ENCODE measurements around the gene CYP4F22. TPM values are rescaled to one million over a fixed set of nuclear protein-coding genes. Genes with fewer than 3 reads are reported as not detected.
A peak's percentile ranks its signal among the peaks of the same experiment; 100 is the strongest.

CYP4F22 gene
- total RNA-seq, 1 donor: not detected

GRCh38 chr19:15464394-15465385 lies 43.6 kb upstream of the CYP4F22 start, which contains the start of gene RASAL3:
Gene RASAL3 (minus strand): TSS chr19:15464544. CDS start chr19:15464358, 186 bp downstream.
- Histone ChIP-seq H4K20me1 (ENCODE audit: insufficient read depth, low read length) (no peaks in the 10 kb centered on the region), H3K4me3 (ENCODE audit: insufficient read depth, low read length) (no peak within 1 kb of the TSS), H3K4me1 (ENCODE audit: insufficient read depth, low read length) (peaks cover 6% of the 10 kb centered on the region), H3K79me2 (ENCODE audit: insufficient read depth, low read length) (no peaks in the 10 kb centered on the region), H3K36me3 (ENCODE audit: insufficient read depth, low read length) (no peaks in the 10 kb centered on the region), H2AFZ (ENCODE audit: low read length) (no peak within 1 kb of the TSS), H3K9me3 (ENCODE audit: low read depth, low read length) (no peaks in the 10 kb centered on the region), H3K4me2 (ENCODE audit: insufficient read depth, low read length) (no peak within 1 kb of the TSS), H3K27ac (ENCODE audit: low read depth, low read length) (no peak within 1 kb of the TSS), H3K27me3 (ENCODE audit: insufficient read depth, low read length) (peaks cover 26% of the 10 kb centered on the region)
- no peak for TF ChIP-seq CTCF (IDR thresholded peaks at IDR 0.05; ENCODE audit: extremely low read depth, low read depth, low read length)
- peak; percentile 41 for DNase-seq (ENCODE audit: insufficient read length, low spot score, missing footprints)

DNA sequence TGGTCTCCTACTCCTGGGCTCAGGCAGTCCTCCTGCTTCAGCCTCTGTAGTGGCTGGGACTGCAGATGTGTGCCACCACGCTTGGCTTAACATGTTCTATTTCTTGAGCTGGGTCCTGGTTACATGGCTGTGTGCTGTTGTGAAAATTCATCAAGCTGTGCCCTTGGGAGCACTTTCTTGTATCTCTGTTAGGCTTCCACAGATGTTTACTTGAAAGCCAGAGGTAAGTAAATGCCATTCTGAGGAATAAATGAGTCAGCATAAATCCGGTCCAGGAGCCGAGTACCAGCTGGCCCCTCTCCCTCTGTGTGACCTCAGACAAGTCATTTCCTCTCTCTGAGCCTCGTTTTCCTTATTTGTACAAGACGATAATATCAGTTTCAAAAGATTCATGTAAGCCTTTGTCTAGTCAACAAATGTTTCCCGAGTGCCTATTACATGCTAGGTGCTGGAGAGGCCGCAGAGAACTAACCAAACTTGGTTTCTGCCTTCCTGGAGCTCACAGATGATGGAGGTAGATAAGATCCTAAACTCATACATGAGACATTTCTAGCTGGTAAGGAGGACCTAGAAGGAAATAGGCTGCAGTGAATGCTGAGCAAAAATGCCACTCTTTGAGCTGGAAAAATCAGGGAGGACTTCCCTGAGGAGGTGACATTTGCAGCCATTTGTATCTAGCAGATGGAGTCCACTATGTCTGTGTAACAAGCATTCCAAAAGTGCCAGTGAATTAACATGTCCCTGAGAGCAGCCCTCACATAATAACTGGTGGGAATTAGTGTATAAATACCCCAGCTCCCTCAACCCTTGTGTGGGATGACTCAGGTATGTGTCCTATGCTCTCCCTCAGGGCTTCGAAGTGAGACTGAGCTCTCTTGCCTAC lies 41.2 kb upstream of the CYP4F22 start:
- Histone ChIP-seq H3K4me1 (ENCODE audit: insufficient read depth, low read length) (peaks cover 6% of the 10 kb centered on the region), H4K20me1 (ENCODE audit: insufficient read depth, low read length) (no peaks in the 10 kb centered on the region), H2AFZ (ENCODE audit: low read length) (no peak overlapping the region), H3K36me3 (ENCODE audit: insufficient read depth, low read length) (no peaks in the 10 kb centered on the region), H3K27ac (ENCODE audit: low read depth, low read length) (no peak overlapping the region), H3K4me2 (ENCODE audit: insufficient read depth, low read length) (no peak overlapping the region), H3K4me3 (ENCODE audit: insufficient read depth, low read length) (no peak overlapping the region), H3K9me3 (ENCODE audit: low read depth, low read length) (no peaks in the 10 kb centered on the region), H3K79me2 (ENCODE audit: insufficient read depth, low read length) (no peaks in the 10 kb centered on the region), H3K27me3 (ENCODE audit: insufficient read depth, low read length) (peaks cover 20% of the 10 kb centered on the region)
- peak; percentile 81 for DNase-seq (ENCODE audit: insufficient read length, low spot score, missing footprints)
- TF ChIP-seq CTCF (IDR thresholded peaks at IDR 0.05; ENCODE audit: extremely low read depth, low read depth, low read length): no peak

DNA sequence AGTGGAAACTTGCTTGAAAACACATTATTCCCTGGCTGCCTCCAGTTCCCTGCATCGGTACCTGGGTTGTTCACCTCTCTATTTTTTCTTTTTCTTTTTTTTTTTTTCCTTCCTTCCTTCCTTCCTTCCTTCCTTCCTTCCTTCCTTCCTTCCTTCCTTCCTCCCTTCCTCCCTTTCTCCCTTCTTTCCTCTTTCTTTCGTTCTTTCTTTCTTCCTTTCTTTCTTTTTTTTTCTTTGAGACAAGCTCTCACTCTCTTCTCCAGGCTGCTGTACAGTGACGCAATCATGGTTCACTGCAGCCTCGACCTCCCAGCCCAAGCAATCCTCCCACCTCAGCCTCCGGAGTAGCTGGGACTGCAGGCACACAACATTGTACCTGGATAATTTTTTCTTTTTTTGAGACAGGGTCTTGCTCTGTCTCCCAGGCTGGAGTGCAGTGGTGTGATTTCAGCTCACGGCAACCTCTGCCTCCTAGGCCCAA lies 40.6 kb upstream of the CYP4F22 start:
- H3K36me3 ChIP-seq (ENCODE audit: insufficient read depth, low read length): no peaks in the 10 kb centered on the region
- H3K79me2 ChIP-seq (ENCODE audit: insufficient read depth, low read length): no peaks in the 10 kb centered on the region
- H3K9me3 ChIP-seq (ENCODE audit: low read depth, low read length): no peaks in the 10 kb centered on the region
- no peak for DNase-seq (ENCODE audit: insufficient read length, low spot score, missing footprints)
- no peak overlapping the region for H3K27ac ChIP-seq (ENCODE audit: low read depth, low read length)
- H3K4me2 ChIP-seq (ENCODE audit: insufficient read depth, low read length): no peak overlapping the region
- H4K20me1 ChIP-seq (ENCODE audit: insufficient read depth, low read length): no peaks in the 10 kb centered on the region
- H2AFZ ChIP-seq (ENCODE audit: low read length): no peak overlapping the region
- H3K27me3 ChIP-seq (ENCODE audit: insufficient read depth, low read length): peaks cover 20% of the 10 kb centered on the region
- no peak overlapping the region for H3K4me3 ChIP-seq (ENCODE audit: insufficient read depth, low read length)
- peaks cover 6% of the 10 kb centered on the region for H3K4me1 ChIP-seq (ENCODE audit: insufficient read depth, low read length)
- TF ChIP-seq CTCF (IDR thresholded peaks at IDR 0.05; ENCODE audit: extremely low read depth, low read depth, low read length): no peak

Data from osteoblast (primary cell).